HUES48 (cell line): ENCODE data around the gene RPS5.
"Not testable (repeated sequence)": the region's sequence is repeated elsewhere in the genome, so short reads cannot be mapped to it uniquely, and the experiment has no call there.

Source experiments
- H3K27ac ChIP-seq: one replicate; pipeline ENCODE4 v1.7.0; 2013; ENCODE audit warnings: low read depth, low read length, inconsistent platforms
- H3K27me3 ChIP-seq: 2 replicates; pipeline ENCODE4 v1.6.1; 2013; ENCODE audit warnings: mild to moderate bottlenecking, low read length; ENCODE audit not compliant: control insufficient read depth, insufficient read depth
- H3K36me3 ChIP-seq: 2 replicates; pipeline ENCODE4 v1.6.1; 2013; ENCODE audit warnings: low read length; ENCODE audit not compliant: control insufficient read depth, insufficient read depth
- H3K4me1 ChIP-seq: 2 replicates; pipeline ENCODE4 v1.6.1; 2013; ENCODE audit warnings: mild to moderate bottlenecking, low read length; ENCODE audit not compliant: control insufficient read depth, insufficient read depth
- H3K4me3 ChIP-seq: 2 replicates; pipeline ENCODE4 v1.5.1; 2013; ENCODE audit warnings: mild to moderate bottlenecking, low read depth, low read length
- H3K9ac ChIP-seq: 2 replicates; pipeline ENCODE4 v1.6.1; 2013; ENCODE audit warnings: mild to moderate bottlenecking, low read depth, low read length, moderate library complexity
- H3K9me3 ChIP-seq: 2 replicates; pipeline ENCODE4 v1.6.1; 2013; ENCODE audit warnings: low read length; ENCODE audit not compliant: control insufficient read depth, insufficient read depth

Gene RPS5

GRCh38 chr19:58428617-58429016 lies 41.5 kb downstream of the RPS5 start:
- H3K4me1 ChIP-seq = no peaks in the 10 kb centered on the region
- peaks cover 12% of the 10 kb centered on the region for H3K36me3 ChIP-seq
- no peak overlapping the region for H3K9ac ChIP-seq
- H3K4me3 ChIP-seq = no peak overlapping the region
- H3K27me3 ChIP-seq = no peaks in the 10 kb centered on the region
- no peak overlapping the region for H3K27ac ChIP-seq
- peaks cover 56% of the 10 kb centered on the region for H3K9me3 ChIP-seq

DNA sequence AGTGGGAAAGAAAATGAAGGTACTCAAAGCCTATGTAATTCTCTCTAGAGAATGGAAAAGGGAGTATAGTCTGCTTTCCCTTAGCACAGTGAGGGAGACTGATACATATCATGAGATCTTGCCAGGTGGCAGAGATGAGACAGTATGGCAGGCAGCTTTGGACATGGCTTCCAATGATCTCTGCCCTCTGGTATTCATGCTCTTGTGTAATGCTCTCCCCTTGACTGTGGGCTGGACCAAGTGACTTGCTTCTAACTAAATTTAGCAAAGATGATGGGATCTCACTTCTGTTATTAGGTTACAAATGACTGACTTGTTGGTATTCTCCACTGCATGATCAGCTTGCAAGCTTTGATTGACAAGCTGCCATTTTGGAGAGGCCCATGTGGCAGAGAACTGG lies 42.7 kb downstream of the RPS5 start:
- no peak overlapping the region for H3K4me3 ChIP-seq
- H3K4me1 ChIP-seq = no peaks in the 10 kb centered on the region
- no peak overlapping the region for H3K9ac ChIP-seq
- H3K9me3 ChIP-seq = peaks cover 67% of the 10 kb centered on the region
- peaks cover 23% of the 10 kb centered on the region for H3K36me3 ChIP-seq
- no peaks in the 10 kb centered on the region for H3K27me3 ChIP-seq
- no peak overlapping the region for H3K27ac ChIP-seq

GRCh38 chr19:58434217-58434616 lies 47.1 kb downstream of the RPS5 start:
- Histone ChIP-seq H3K27ac (no peak overlapping the region), H3K27me3 (no peaks in the 10 kb centered on the region), H3K36me3 (peaks cover 43% of the 10 kb centered on the region), H3K9ac (no peak overlapping the region), H3K4me1 (no peaks in the 10 kb centered on the region), H3K4me3 (no peak overlapping the region; the same call in 1 of the 2 replicates), H3K9me3 (peaks cover 86% of the 10 kb centered on the region)

DNA sequence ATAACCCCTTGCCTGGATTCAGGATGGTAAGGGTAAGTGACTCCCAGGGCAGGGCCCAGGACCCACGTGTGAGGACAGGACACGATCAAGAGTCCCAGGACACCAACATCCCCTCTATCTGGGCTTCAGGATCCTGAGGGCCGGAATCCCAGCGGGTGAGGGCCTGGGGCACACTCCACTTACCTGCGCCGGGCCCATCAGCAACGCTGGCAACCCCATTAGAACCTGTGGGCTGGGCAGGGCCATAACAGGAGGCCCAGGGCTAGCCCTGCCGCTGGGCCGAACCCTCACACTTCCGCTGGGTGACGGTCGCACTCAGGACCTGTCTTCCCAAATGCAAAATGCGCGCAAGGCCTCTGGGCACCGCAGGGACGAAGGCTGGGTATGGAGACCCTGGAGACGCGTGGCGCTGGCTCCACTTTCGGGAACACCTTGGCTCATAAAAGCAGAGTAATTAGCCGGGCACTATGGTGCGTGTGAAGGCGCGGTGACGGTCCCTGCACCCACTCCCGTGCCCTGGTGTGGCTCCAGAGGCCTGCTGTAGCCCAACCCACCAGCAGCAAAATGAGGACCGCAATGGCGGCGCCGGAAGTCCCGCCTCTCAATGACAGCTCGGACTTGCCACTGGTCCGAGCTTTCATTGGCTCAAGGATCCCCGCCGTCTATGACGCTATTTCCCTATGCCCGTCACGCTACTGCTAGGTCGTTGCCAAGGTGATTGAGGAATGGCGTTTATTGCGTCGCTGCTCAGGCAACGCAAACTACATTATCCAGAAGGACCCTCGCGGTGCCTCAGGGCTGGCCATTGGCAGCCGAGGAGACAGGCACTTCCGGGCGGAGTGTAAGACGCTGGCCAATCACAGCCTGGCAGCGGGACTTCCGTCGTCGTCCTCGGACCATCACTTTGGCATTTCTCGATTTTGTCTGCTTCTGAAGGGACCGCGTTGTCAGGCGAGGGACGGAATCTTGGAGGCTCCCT lies 52.8 kb downstream of the RPS5 start, which contains the start of gene ZNF132:
Gene ZNF132 (minus strand): TSS at position 578 of the 979 bp plus-strand sequence. CDS start 332 bp downstream, at position 246.
- Histone ChIP-seq H3K36me3 (peaks cover 19% of the 10 kb centered on the region), H3K9me3 (peaks cover 49% of the 10 kb centered on the region), H3K27me3 (peaks cover 5% of the 10 kb centered on the region; the same call in 1 of the 2 replicates), H3K9ac (no peak within 1 kb of the TSS), H3K4me1 (no peaks in the 10 kb centered on the region), H3K4me3 (peak within 1 kb of the TSS; percentile 69), H3K27ac (no peak within 1 kb of the TSS)

- Histone ChIP-seq H3K9me3 (peaks cover 42% of the 10 kb centered on the region), H3K27ac (no peak overlapping the region), H3K4me3 (peak overlapping the region; percentile 69), H3K36me3 (peaks cover 12% of the 10 kb centered on the region), H3K4me1 (no peaks in the 10 kb centered on the region), H3K27me3 (peaks cover 5% of the 10 kb centered on the region; the same call in 1 of the 2 replicates), H3K9ac (no peak overlapping the region)
Measured at GRCh38 chr19:58440556-58440955, 53.5 kb downstream of the RPS5 start.

DNA sequence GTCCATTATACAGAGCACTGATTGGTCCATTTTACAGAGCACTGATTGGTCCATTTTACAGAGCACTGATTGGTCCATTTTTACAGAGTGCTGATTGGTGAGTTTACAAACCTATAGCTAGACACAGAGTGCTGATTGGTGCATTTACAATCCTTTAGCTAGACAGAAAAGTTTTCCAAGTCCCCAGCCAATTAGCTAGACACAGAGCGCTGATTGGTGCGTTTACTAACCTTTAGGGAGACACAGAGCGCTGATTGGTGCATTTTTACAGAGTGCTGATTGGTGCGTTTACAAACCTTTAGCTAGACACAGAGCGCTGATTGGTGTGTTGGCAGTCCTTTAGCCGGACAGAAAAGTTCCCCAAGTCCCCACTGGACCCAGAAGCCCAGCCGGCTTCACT lies 55.9 kb downstream of the RPS5 start:
- H3K4me3 ChIP-seq, H3K9ac ChIP-seq, H3K27me3 ChIP-seq, H3K27ac ChIP-seq, H3K4me1 ChIP-seq, H3K36me3 ChIP-seq: not testable (repeated sequence)
- H3K9me3 ChIP-seq = peaks cover 27% of the 10 kb centered on the region
